NCI-H128 (cell line): ENCODE results near the gene SIGMAR1.
A peak's percentile ranks its signal among the peaks of the same experiment; 100 is the strongest.

Experiments
- DNase-seq: peaks from one replicate; lab custom pipeline; 2025; ENCODE audit not compliant: unreplicated experiment; lab: John Stamatoyannopoulos, UW

Gene SIGMAR1

GRCh38 chr9:34633166-34633565, 4.4 kb downstream of the SIGMAR1 start:
- no peak for DNase-seq

- no peak for DNase-seq
Measured at GRCh38 chr9:34630402-34631154, 7.0 kb downstream of the SIGMAR1 start.

GRCh38 chr9:34629491-34629808, 8.1 kb downstream of the SIGMAR1 start:
- no peak for DNase-seq

- DNase-seq = no peak
Measured at GRCh38 chr9:34628656-34629490, 8.7 kb downstream of the SIGMAR1 start, which contains the start of gene ARID3C. ARID3C (minus strand) TSS chr9:34629066; CDS start chr9:34628014, 1,052 bp downstream.

- DNase-seq = no peak
Measured at GRCh38 chr9:34627716-34628655, 9.6 kb downstream of the SIGMAR1 start.

- DNase-seq = no peak
Measured at GRCh38 chr9:34625186-34625486, 12.5 kb downstream of the SIGMAR1 start.

- no peak for DNase-seq
Measured at GRCh38 chr9:34624475-34625185, 13.0 kb downstream of the SIGMAR1 start.

GRCh38 chr9:34623374-34624235, 14.0 kb downstream of the SIGMAR1 start:
- no peak for DNase-seq

- peak; percentile 75 for DNase-seq
Measured at GRCh38 chr9:34620061-34620994, 17.3 kb downstream of the SIGMAR1 start, which contains the start of gene DCTN3. DCTN3 (minus strand) TSS chr9:34620495; CDS start chr9:34620464, 31 bp downstream.

GRCh38 chr9:34615132-34615531, 22.5 kb downstream of the SIGMAR1 start:
- no peak for DNase-seq

- peak; percentile 79 for DNase-seq
Measured at GRCh38 chr9:34612788-34613390, 24.7 kb downstream of the SIGMAR1 start.

GRCh38 chr9:34611811-34612787, 25.5 kb downstream of the SIGMAR1 start, which contains the start of gene RPP25L:
RPP25L (minus strand) TSS chr9:34612097; CDS start chr9:34611296, 801 bp downstream.
- peak; percentile 71 for DNase-seq

GRCh38 chr9:34611251-34611810, 26.3 kb downstream of the SIGMAR1 start:
- no peak for DNase-seq

GRCh38 chr9:34610434-34611206, 27.0 kb downstream of the SIGMAR1 start:
- DNase-seq = no peak

- no peak for DNase-seq
Measured at GRCh38 chr9:34607331-34607730, 30.3 kb downstream of the SIGMAR1 start.

GRCh38 chr9:34606905-34607304, 30.7 kb downstream of the SIGMAR1 start:
- DNase-seq = no peak
